Ramos (cell line): ENCODE measurements around the gene IL9.
"Not testable (repeated sequence)": the region's sequence is repeated elsewhere in the genome, so short reads cannot be mapped to it uniquely, and the experiment has no call there.

ENCODE experiments used
- in situ Hi-C: fragments of 300-500 bp; cut with MboI; formaldehyde crosslinking; loops from one replicate; pipeline ENCODE4 v1.14.3; 2022; ENCODE audit warnings: low sequenced_read_pairs; ENCODE audit not compliant: unreplicated experiment

Gene IL9

GRCh38 chr5:135873831-135874230 lies 21.8 kb downstream of the IL9 start:
- in situ Hi-C loops = no loop called here

GRCh38 chr5:135871268-135871915 lies 24.2 kb downstream of the IL9 start:
- in situ Hi-C loops = no loop called here

- in situ Hi-C loops = no loop called here
These were observed 25.7 kb downstream of the IL9 start for GRCh38 chr5:135869935-135870334.

- in situ Hi-C loops = no loop called here
These were observed 26.4 kb downstream of the IL9 start for GRCh38 chr5:135869276-135869675.

- in situ Hi-C loops = no loop called here
These were observed 27.0 kb downstream of the IL9 start for GRCh38 chr5:135868681-135869080.

- in situ Hi-C loops = no loop called here
These were observed 28.0 kb downstream of the IL9 start for GRCh38 chr5:135867599-135867998.

GRCh38 chr5:135866016-135866415 lies 29.6 kb downstream of the IL9 start:
- in situ Hi-C loops = no loop called here

- in situ Hi-C loops = no loop called here
These were observed 30.9 kb downstream of the IL9 start for GRCh38 chr5:135864503-135865435.

GRCh38 chr5:135862744-135863143 lies 32.9 kb downstream of the IL9 start:
- in situ Hi-C loops = no loop called here

GRCh38 chr5:135862086-135862485 lies 33.6 kb downstream of the IL9 start:
- in situ Hi-C loops = no loop called here

- in situ Hi-C loops = no loop called here
These were observed 34.0 kb downstream of the IL9 start for GRCh38 chr5:135861641-135862040.

- in situ Hi-C loops = no loop called here
These were observed 36.0 kb downstream of the IL9 start for GRCh38 chr5:135859641-135860040.

GRCh38 chr5:135859186-135859585 lies 36.5 kb downstream of the IL9 start:
- in situ Hi-C loops = not testable (repeated sequence)

GRCh38 chr5:135857630-135858311 lies 37.9 kb downstream of the IL9 start:
- in situ Hi-C loops = no loop called here

GRCh38 chr5:135851915-135852845 lies 43.5 kb downstream of the IL9 start:
- in situ Hi-C loops = no loop called here

GRCh38 chr5:135851186-135851914 lies 44.3 kb downstream of the IL9 start:
- in situ Hi-C loops = no loop called here

- in situ Hi-C loops = no loop called here
These were observed 45.0 kb downstream of the IL9 start for GRCh38 chr5:135850671-135851070.

- in situ Hi-C loops = no loop called here
These were observed 45.4 kb downstream of the IL9 start for GRCh38 chr5:135850231-135850630.

- in situ Hi-C loops = no loop called here
These were observed 47.7 kb downstream of the IL9 start for GRCh38 chr5:135847976-135848375.
